K562 (cell line): Measurements from ENCODE around the gene FES. TPM values are rescaled to one million over a fixed set of nuclear protein-coding genes. Genes with fewer than 3 reads are reported as not detected.

Source experiments
- ETS2 ChIP-seq: IDR thresholded peaks from 2 replicates; pipeline ENCODE4 v1.6.1; 2016; ENCODE audit warnings: borderline replicate concordance, missing genetic modification characterization, mild to moderate bottlenecking, moderate library complexity, missing compliant biosample characterization; ENCODE audit not compliant: poor library complexity, severe bottlenecking
- GTF2E2 ChIP-seq: fragments of 200-800 bp; sonication (Bioruptor generic); IDR thresholded peaks from 2 replicates; pipeline ENCODE4 v1.6.1; 2016; ENCODE audit warnings: missing genetic modification characterization, missing compliant biosample characterization
- HDAC1 ChIP-seq, 2 experiments: fragments of 450-650 bp; IDR thresholded peaks; 2 replicates each; pipeline ENCODE4 v1.6.1; 2016 to 2017; ENCODE audit warnings: inconsistent platforms in 1 of 2, mild to moderate bottlenecking in 1 of 2, moderate library complexity in 1 of 2
- PURB ChIP-seq: sonication (generic); formaldehyde crosslinking; IDR thresholded peaks from 2 replicates; pipeline ENCODE4 v1.9.0; 2021; ENCODE audit warnings: low read depth, mild to moderate bottlenecking, missing genetic modification reagents
- RBM14 ChIP-seq: fragments of 200-400 bp; formaldehyde crosslinking; IDR thresholded peaks from 2 replicates; pipeline ENCODE4 v1.6.1; 2018; ENCODE audit warnings: low read depth, mild to moderate bottlenecking, low read length, moderate library complexity, borderline replicate concordance; ENCODE audit not compliant: insufficient read depth
- REST ChIP-seq, 2 experiments: fragments of 450-650 bp; formaldehyde crosslinking in 1 of 2; IDR thresholded peaks; 2 replicates each; pipeline versions ENCODE4 v1.4.0 to v1.6.1; 2014 to 2020; ENCODE audit warnings: mild to moderate bottlenecking in 2 of 2, borderline replicate concordance in 1 of 2, low read depth in 1 of 2
- SMARCA4 ChIP-seq: fragments of 450-650 bp; IDR thresholded peaks from 2 replicates; pipeline ENCODE4 v1.6.1; 2016
- TFAM ChIP-seq: fragments of 250-450 bp; sonication (Bioruptor Pico); conservative IDR thresholded peaks from 2 replicates; pipeline ENCODE4 v1.5.0; 2021; ENCODE audit warnings: mild to moderate bottlenecking, moderate library complexity
- USF1 ChIP-seq: sonication (generic); formaldehyde crosslinking; IDR thresholded peaks from 2 replicates; pipeline ENCODE4 v1.9.0; 2022; ENCODE audit warnings: mild to moderate bottlenecking, missing genetic modification reagents
- ZNF217 ChIP-seq: sonication (generic); formaldehyde crosslinking; IDR thresholded peaks from 2 replicates; pipeline ENCODE4 v1.8.0; 2022; ENCODE audit warnings: mild to moderate bottlenecking, missing genetic modification reagents
- ZNF668 ChIP-seq: fragments of 250-450 bp; sonication (Bioruptor Pico); IDR thresholded peaks from 2 replicates; pipeline ENCODE4 v1.8.0; 2022; ENCODE audit warnings: mild to moderate bottlenecking, inconsistent platforms
- polyA plus RNA-seq, 8 experiments: library from polyadenylated mRNA; depleted of rRNA in 4 of 8; stranded (reverse) in 5 of 8; unstranded in 3 of 8; fragments of >200 nt; fragmentation: Nextera tagmentation in 2 of 8; fragmentation: Illumina TruSeq in 1 of 8; extraction: Ambion mirVana in 2 of 8; extraction: Trizol in 1 of 8; gene quantifications; 2 replicates each; pipeline versions ENCODE4 v1.2.1 to v1.2.3, GENCODE V29; 2011 to 2014; ENCODE audit warnings: inconsistent platforms in 1 of 8, missing spikeins in 1 of 8
- total RNA-seq, 7 experiments: library from RNA; depleted of rRNA in 6 of 7; stranded (reverse); fragments of >200 nt in 6 of 7; fragmentation: Illumina TruSeq in 2 of 7; extraction: Trizol in 2 of 7; gene quantifications; 2 replicates each; pipeline versions ENCODE4 v1.2.1 to v1.2.3, GENCODE V29; 2011 to 2021; ENCODE audit warnings: low replicate concordance in 1 of 7
- TF ChIP-seq, protein P1 (sequence below): fragments of 450-650 bp; IDR thresholded peaks from 2 replicates; pipeline ENCODE4 v1.7.1; 2018; ENCODE audit warnings: mild to moderate bottlenecking, low read depth; ENCODE audit not compliant: partially characterized antibody

FES gene
- total and polyA plus RNA-seq, 9 of the 15 experiments (the other 6 are each of a cell fraction or from before 2014, with no cell fraction given) = 0.38 to 2.6 (median 0.82) TPM

- TF ChIP-seq, protein P1, sequence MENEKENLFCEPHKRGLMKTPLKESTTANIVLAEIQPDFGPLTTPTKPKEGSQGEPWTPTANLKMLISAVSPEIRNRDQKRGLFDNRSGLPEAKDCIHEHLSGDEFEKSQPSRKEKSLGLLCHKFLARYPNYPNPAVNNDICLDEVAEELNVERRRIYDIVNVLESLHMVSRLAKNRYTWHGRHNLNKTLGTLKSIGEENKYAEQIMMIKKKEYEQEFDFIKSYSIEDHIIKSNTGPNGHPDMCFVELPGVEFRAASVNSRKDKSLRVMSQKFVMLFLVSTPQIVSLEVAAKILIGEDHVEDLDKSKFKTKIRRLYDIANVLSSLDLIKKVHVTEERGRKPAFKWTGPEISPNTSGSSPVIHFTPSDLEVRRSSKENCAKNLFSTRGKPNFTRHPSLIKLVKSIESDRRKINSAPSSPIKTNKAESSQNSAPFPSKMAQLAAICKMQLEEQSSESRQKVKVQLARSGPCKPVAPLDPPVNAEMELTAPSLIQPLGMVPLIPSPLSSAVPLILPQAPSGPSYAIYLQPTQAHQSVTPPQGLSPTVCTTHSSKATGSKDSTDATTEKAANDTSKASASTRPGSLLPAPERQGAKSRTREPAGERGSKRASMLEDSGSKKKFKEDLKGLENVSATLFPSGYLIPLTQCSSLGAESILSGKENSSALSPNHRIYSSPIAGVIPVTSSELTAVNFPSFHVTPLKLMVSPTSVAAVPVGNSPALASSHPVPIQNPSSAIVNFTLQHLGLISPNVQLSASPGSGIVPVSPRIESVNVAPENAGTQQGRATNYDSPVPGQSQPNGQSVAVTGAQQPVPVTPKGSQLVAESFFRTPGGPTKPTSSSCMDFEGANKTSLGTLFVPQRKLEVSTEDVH = no peak
- TF ChIP-seq RBM14 (no peak), USF1 (peak; percentile 68), HDAC1 (IDR thresholded peaks at IDR 0.05) (no peak; a peak in 1 of 4 replicates), ETS2 (tag) (no peak), TFAM (CRISPR knock-in tag) (no peak), ZNF668 (CRISPR knock-in tag) (no peak), SMARCA4 (peak; percentile 45; the same call in 1 of the 2 replicates), REST (IDR thresholded peaks at IDR 0.05; ENCODE audit: borderline replicate concordance) (no peak), REST (CRISPR knock-in tag; IDR thresholded peaks at IDR 0.05; ENCODE audit: low read depth) (no peak), GTF2E2 (tag) (no peak), ZNF217 (CRISPR knock-in tag) (no peak), PURB (CRISPR knock-in tag) (no peak)
Measured at GRCh38 chr15:90915808-90916440, 31.6 kb downstream of the FES start (continued).
